ENCODE results near the gene PAQR5.
"Not testable (repeated sequence)": the region's sequence is repeated elsewhere in the genome, so short reads cannot be mapped to it uniquely, and the experiment has no call there.

The PAQR5 gene

DNA sequence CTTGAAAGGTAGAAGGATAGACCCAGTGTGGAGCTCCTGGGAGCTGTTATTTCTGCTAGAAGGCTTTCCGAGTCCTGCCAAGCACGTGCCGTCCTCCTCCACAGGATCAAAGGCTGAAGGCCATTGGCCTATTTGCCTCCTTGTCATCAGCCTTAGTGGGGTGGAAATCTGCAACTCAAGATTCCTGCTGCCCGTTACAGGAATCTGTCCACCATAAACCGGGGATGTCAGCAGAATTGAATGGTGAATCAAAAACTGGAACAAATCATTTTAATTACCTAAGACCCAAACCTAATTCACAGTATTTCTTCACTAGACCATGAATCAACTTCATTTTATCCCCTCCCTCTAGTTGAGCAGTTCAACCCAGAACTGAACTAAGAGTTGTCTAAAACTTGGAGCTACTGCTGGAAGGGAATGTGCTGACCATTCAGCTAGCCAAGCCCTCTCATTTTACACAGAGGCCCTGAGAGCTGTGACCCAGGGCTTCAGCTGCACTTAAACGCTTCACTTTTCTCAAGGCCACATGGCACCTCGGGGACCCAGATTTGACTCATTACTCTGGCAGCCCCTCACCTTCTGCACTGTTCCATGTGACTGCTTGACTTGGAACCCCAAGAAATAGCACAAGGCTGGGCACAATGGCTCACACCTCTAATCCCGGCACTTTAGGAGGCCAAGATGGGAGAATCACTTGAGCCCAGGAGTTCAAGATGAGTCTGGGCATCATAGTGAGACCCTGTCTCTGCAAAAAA lies 78.7 kb downstream of the PAQR5 start:
- Histone ChIP-seq H3K4me2 (ENCODE audit: low read length) (no peak overlapping the region), H3K4me1 (ENCODE audit: insufficient read depth, low read length, severe bottlenecking) (no peaks in the 10 kb centered on the region), H2AFZ (ENCODE audit: low read length) (no peak overlapping the region), H3K27ac (ENCODE audit: low read depth, low read length, poor library complexity, severe bottlenecking) (no peak overlapping the region), H3F3A (ENCODE audit: insufficient read depth, low read length) (no peaks in the 10 kb centered on the region), H3K79me2 (ENCODE audit: insufficient read depth, low read length) (no peaks in the 10 kb centered on the region), H3K36me3 (ENCODE audit: insufficient read depth, low read length) (no peaks in the 10 kb centered on the region), H3K9ac (ENCODE audit: low read length) (no peak overlapping the region), H4K20me1 (ENCODE audit: insufficient read depth, low read length) (no peaks in the 10 kb centered on the region), H3K9me2 (ENCODE audit: low read depth, low read length) (no peaks in the 10 kb centered on the region), H3K9me3 (ENCODE audit: low read length) (no peaks in the 10 kb centered on the region), H3K27me3 (ENCODE audit: insufficient read depth, low read length) (no peaks in the 10 kb centered on the region; the same call in none of the 2 replicates), H3K4me3 (ENCODE audit: low read depth, low read length, poor library complexity, severe bottlenecking) (no peak overlapping the region)
- no peak for TF ChIP-seq EZH2 (IDR thresholded peaks at IDR 0.05; ENCODE audit: borderline replicate concordance, low read length)
- TF ChIP-seq, protein P1, sequence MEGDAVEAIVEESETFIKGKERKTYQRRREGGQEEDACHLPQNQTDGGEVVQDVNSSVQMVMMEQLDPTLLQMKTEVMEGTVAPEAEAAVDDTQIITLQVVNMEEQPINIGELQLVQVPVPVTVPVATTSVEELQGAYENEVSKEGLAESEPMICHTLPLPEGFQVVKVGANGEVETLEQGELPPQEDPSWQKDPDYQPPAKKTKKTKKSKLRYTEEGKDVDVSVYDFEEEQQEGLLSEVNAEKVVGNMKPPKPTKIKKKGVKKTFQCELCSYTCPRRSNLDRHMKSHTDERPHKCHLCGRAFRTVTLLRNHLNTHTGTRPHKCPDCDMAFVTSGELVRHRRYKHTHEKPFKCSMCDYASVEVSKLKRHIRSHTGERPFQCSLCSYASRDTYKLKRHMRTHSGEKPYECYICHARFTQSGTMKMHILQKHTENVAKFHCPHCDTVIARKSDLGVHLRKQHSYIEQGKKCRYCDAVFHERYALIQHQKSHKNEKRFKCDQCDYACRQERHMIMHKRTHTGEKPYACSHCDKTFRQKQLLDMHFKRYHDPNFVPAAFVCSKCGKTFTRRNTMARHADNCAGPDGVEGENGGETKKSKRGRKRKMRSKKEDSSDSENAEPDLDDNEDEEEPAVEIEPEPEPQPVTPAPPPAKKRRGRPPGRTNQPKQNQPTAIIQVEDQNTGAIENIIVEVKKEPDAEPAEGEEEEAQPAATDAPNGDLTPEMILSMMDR (IDR thresholded peaks at IDR 0.05; ENCODE audit: low read length), result no peak

GRCh38 chr15:69380100-69380725 lies 81.5 kb downstream of the PAQR5 start:
- Histone ChIP-seq H4K20me1 (ENCODE audit: insufficient read depth, low read length) (no peaks in the 10 kb centered on the region), H3K9ac (ENCODE audit: low read length) (no peak overlapping the region), H3K9me3 (ENCODE audit: low read length) (no peaks in the 10 kb centered on the region), H3K79me2 (ENCODE audit: insufficient read depth, low read length) (no peaks in the 10 kb centered on the region), H3K4me2 (ENCODE audit: low read length) (no peak overlapping the region), H3K4me3 (ENCODE audit: low read depth, low read length, poor library complexity, severe bottlenecking) (no peak overlapping the region), H3K27ac (ENCODE audit: low read depth, low read length, poor library complexity, severe bottlenecking) (no peak overlapping the region), H3K4me1 (ENCODE audit: insufficient read depth, low read length, severe bottlenecking) (no peaks in the 10 kb centered on the region), H3K9me2 (ENCODE audit: low read depth, low read length) (no peaks in the 10 kb centered on the region), H3K36me3 (ENCODE audit: insufficient read depth, low read length) (no peaks in the 10 kb centered on the region), H3F3A (ENCODE audit: insufficient read depth, low read length) (no peaks in the 10 kb centered on the region), H3K27me3 (ENCODE audit: insufficient read depth, low read length) (no peaks in the 10 kb centered on the region; the same call in 1 of the 2 replicates), H2AFZ (ENCODE audit: low read length) (no peak overlapping the region)
- TF ChIP-seq EZH2 (IDR thresholded peaks at IDR 0.05; ENCODE audit: borderline replicate concordance, low read length), result no peak
- TF ChIP-seq, protein P1 (IDR thresholded peaks at IDR 0.05; ENCODE audit: low read length), result no peak; the same call in 1 of the 2 replicates

GRCh38 chr15:69380726-69381105 lies 82.0 kb downstream of the PAQR5 start:
- Histone ChIP-seq H3K27ac (ENCODE audit: low read depth, low read length, poor library complexity, severe bottlenecking) (no peak overlapping the region), H3K4me1 (ENCODE audit: insufficient read depth, low read length, severe bottlenecking) (no peaks in the 10 kb centered on the region), H3K9ac (ENCODE audit: low read length) (no peak overlapping the region), H2AFZ (ENCODE audit: low read length) (no peak overlapping the region), H3K9me3 (ENCODE audit: low read length) (no peaks in the 10 kb centered on the region), H3K27me3 (ENCODE audit: insufficient read depth, low read length) (no peaks in the 10 kb centered on the region; the same call in 1 of the 2 replicates), H3K36me3 (ENCODE audit: insufficient read depth, low read length) (no peaks in the 10 kb centered on the region), H4K20me1 (ENCODE audit: insufficient read depth, low read length) (no peaks in the 10 kb centered on the region), H3K4me3 (ENCODE audit: low read depth, low read length, poor library complexity, severe bottlenecking) (no peak overlapping the region), H3K9me2 (ENCODE audit: low read depth, low read length) (no peaks in the 10 kb centered on the region), H3K4me2 (ENCODE audit: low read length) (no peak overlapping the region), H3K79me2 (ENCODE audit: insufficient read depth, low read length) (no peaks in the 10 kb centered on the region), H3F3A (ENCODE audit: insufficient read depth, low read length) (no peaks in the 10 kb centered on the region)
- TF ChIP-seq EZH2 (IDR thresholded peaks at IDR 0.05; ENCODE audit: borderline replicate concordance, low read length), result no peak
- TF ChIP-seq, protein P1 (IDR thresholded peaks at IDR 0.05; ENCODE audit: low read length), result no peak

DNA sequence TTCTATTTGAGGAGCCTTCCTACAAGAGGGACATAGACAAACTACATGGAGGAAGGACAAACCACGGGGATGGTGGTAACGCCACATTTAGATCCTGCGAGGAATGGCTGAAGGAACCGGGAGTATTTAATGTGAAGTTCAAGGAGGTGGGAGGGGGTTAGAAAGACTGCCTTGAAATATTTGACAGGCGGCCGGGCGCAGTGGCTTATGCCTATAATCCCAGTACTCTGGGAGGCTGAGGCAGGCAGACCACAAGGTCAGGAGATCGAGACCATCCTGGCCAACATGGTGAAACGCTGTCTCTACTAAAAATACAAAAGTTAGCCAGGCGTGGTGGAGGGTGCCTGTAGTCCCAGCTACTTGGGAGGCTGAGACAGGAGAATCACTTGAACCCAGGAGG lies 83.5 kb downstream of the PAQR5 start:
- not testable (repeated sequence) for H3K4me2 ChIP-seq (ENCODE audit: low read length); H3K4me3 ChIP-seq (ENCODE audit: low read depth, low read length, poor library complexity, severe bottlenecking); H3F3A ChIP-seq (ENCODE audit: insufficient read depth, low read length); H3K36me3 ChIP-seq (ENCODE audit: insufficient read depth, low read length); H3K27me3 ChIP-seq (ENCODE audit: insufficient read depth, low read length); H3K79me2 ChIP-seq (ENCODE audit: insufficient read depth, low read length); H3K4me1 ChIP-seq (ENCODE audit: insufficient read depth, low read length, severe bottlenecking); H4K20me1 ChIP-seq (ENCODE audit: insufficient read depth, low read length); H3K9ac ChIP-seq (ENCODE audit: low read length); H3K27ac ChIP-seq (ENCODE audit: low read depth, low read length, poor library complexity, severe bottlenecking); H3K9me3 ChIP-seq (ENCODE audit: low read length); H2AFZ ChIP-seq (ENCODE audit: low read length); H3K9me2 ChIP-seq (ENCODE audit: low read depth, low read length)

- H3K9me2 ChIP-seq (ENCODE audit: low read depth, low read length); H4K20me1 ChIP-seq (ENCODE audit: insufficient read depth, low read length); H3K27ac ChIP-seq (ENCODE audit: low read depth, low read length, poor library complexity, severe bottlenecking); H3K36me3 ChIP-seq (ENCODE audit: insufficient read depth, low read length); H3K79me2 ChIP-seq (ENCODE audit: insufficient read depth, low read length); H3K27me3 ChIP-seq (ENCODE audit: insufficient read depth, low read length); H2AFZ ChIP-seq (ENCODE audit: low read length); H3K4me2 ChIP-seq (ENCODE audit: low read length); H3F3A ChIP-seq (ENCODE audit: insufficient read depth, low read length); H3K4me3 ChIP-seq (ENCODE audit: low read depth, low read length, poor library complexity, severe bottlenecking); H3K9ac ChIP-seq (ENCODE audit: low read length); H3K4me1 ChIP-seq (ENCODE audit: insufficient read depth, low read length, severe bottlenecking); H3K9me3 ChIP-seq (ENCODE audit: low read length): not testable (repeated sequence)
Observed at GRCh38 chr15:69384066-69384465, 85.4 kb downstream of the PAQR5 start.

All from OCI-LY1 (cell line).